B cell (primary cell): Measurements from ENCODE around the gene PML. TPM values are rescaled to one million over a fixed set of nuclear protein-coding genes. Genes with fewer than 3 reads are reported as not detected.
A peak's percentile ranks its signal among the peaks of the same experiment; 100 is the strongest.

ENCODE experiments used
- ATAC-seq: fragments of 200-7000 bp; cut with Tn5 transposase; one replicate; pipeline ENCODE4 v1.10.0; 2021; ENCODE audit warnings: low read depth, mild to moderate bottlenecking, moderate number of reproducible peaks, moderate library complexity
- CTCF ChIA-PET: fragments of 350-600 bp; sonication (Branson Sonifier 250); formaldehyde crosslinking; loops from one replicate; lab custom pipeline; 2021; ENCODE audit warnings: antibody characterized with exemption, inconsistent platforms; lab: Charles Lee
- POLR2A ChIA-PET: fragments of 350-600 bp; sonication (Branson Sonifier 250); formaldehyde crosslinking; loops from one replicate; lab custom pipeline; 2021; ENCODE audit warnings: antibody characterized with exemption; lab: Charles Lee
- DNase-seq: peaks from one replicate; pipeline ENCODE4 v3.0.0; 2013
- H2AFZ ChIP-seq: 2 replicates; pipeline ENCODE4 v1.6.1; 2012; ENCODE audit warnings: mild to moderate bottlenecking, low read depth, low read length; ENCODE audit not compliant: insufficient read depth, poor library complexity, severe bottlenecking
- H3K27ac ChIP-seq, 2 donors: 1 replicate in 1 of 2; 2 replicates in 1 of 2; pipeline ENCODE4 v1.5.1; 2012 to 2013; ENCODE audit warnings: low read length in 2 of 2, mild to moderate bottlenecking in 2 of 2, moderate library complexity in 1 of 2
- H3K27me3 ChIP-seq, 4 experiments: fragments of 200-600 bp in 1 of 4; sonication (generic) in 1 of 4; replicated peaks in 1 of 4; 1 replicate in 2 of 4; 2 replicates in 2 of 4; pipeline versions ENCODE4 v1.6.1 to v1.7.0; 2013 to 2016; ENCODE audit warnings: low read length in 3 of 4, mild to moderate bottlenecking in 2 of 4, mixed read lengths in 1 of 4, moderate library complexity in 1 of 4; ENCODE audit not compliant: insufficient read depth in 4 of 4, control insufficient read depth in 3 of 4; ENCODE audit errors: control extremely low read depth in 1 of 4
- H3K36me3 ChIP-seq, 2 experiments: replicated peaks in 1 of 2; 1 replicate in 1 of 2; 2 replicates in 1 of 2; pipeline versions ENCODE4 v1.6.1 to v1.7.1; 2013; ENCODE audit warnings: low read length in 1 of 2; ENCODE audit not compliant: insufficient read depth in 2 of 2, control insufficient read depth in 1 of 2; ENCODE audit errors: control extremely low read depth in 1 of 2, extremely low read depth in 1 of 2
- H3K4me1 ChIP-seq, 2 donors: fragments of 200-600 bp in 1 of 2; sonication (generic) in 1 of 2; 1 replicate in 1 of 2; 2 replicates in 1 of 2; pipeline versions ENCODE4 v1.5.1 to v1.6.1; 2013 to 2017; ENCODE audit warnings: low read length in 2 of 2; ENCODE audit not compliant: control insufficient read depth in 2 of 2, insufficient read depth in 2 of 2
- H3K4me2 ChIP-seq: replicated peaks from 2 replicates; pipeline ENCODE3; 2012; ENCODE audit warnings: mild to moderate bottlenecking, low read depth, low read length; ENCODE audit not compliant: poor library complexity, severe bottlenecking
- H3K4me3 ChIP-seq, 5 experiments: fragments of 200-600 bp in 1 of 5; sonication (generic) in 1 of 5; 1 replicate in 3 of 5; 2 replicates in 2 of 5; pipeline versions ENCODE4 v1.5.1 to v1.7.0; 2011 to 2016; ENCODE audit warnings: low read length in 4 of 5, mild to moderate bottlenecking in 4 of 5, low read depth in 2 of 5, control low read depth in 1 of 5, moderate library complexity in 1 of 5; ENCODE audit not compliant: insufficient read depth in 1 of 5; ENCODE audit errors: control extremely low read depth in 1 of 5, extremely low read depth in 1 of 5
- H3K79me2 ChIP-seq: fragments of 200-600 bp; sonication (generic); one replicate; pipeline ENCODE4 v1.6.0; 2016; ENCODE audit warnings: low read length; ENCODE audit not compliant: control insufficient read depth, insufficient read depth
- H3K9ac ChIP-seq: fragments of 200-600 bp; sonication (generic); 2 replicates; pipeline ENCODE4 v1.6.1; 2017; ENCODE audit warnings: mild to moderate bottlenecking, low read length, moderate library complexity
- H3K9me3 ChIP-seq, 3 donors: one replicate each; pipeline versions ENCODE4 v1.6.1 to v1.7.1; 2013; ENCODE audit warnings: low read length in 2 of 3; ENCODE audit not compliant: control insufficient read depth in 2 of 3, insufficient read depth in 1 of 3; ENCODE audit errors: control extremely low read depth in 1 of 3
- H4K20me1 ChIP-seq: 2 replicates; pipeline ENCODE4 v1.6.0; 2012; ENCODE audit warnings: mild to moderate bottlenecking, low read length; ENCODE audit not compliant: insufficient read depth, control insufficient read depth, poor library complexity, severe bottlenecking
- H3K27ac Mint-ChIP-seq: one replicate; pipeline ENCODE4 v1.8.0; 2021; ENCODE audit warnings: mixed read lengths
- H3K27me3 Mint-ChIP-seq: one replicate; pipeline ENCODE4 v1.8.0; 2021; ENCODE audit warnings: mixed read lengths
- H3K4me1 Mint-ChIP-seq: one replicate; pipeline ENCODE4 v1.8.0; 2021; ENCODE audit warnings: mixed read lengths
- H3K4me3 Mint-ChIP-seq: one replicate; pipeline ENCODE4 v1.8.0; 2021; ENCODE audit warnings: mixed read lengths
- H3K9me3 Mint-ChIP-seq: one replicate; pipeline ENCODE4 v1.8.0; 2022; ENCODE audit warnings: mixed read lengths; ENCODE audit not compliant: insufficient read depth
- EZH2 ChIP-seq: IDR thresholded peaks from 2 replicates; pipeline ENCODE4 v1.6.1; 2012; ENCODE audit warnings: borderline replicate concordance, low read depth, mild to moderate bottlenecking, moderate library complexity, low read length; ENCODE audit not compliant: insufficient read depth, poor library complexity, severe bottlenecking
- WGBS: methylation state at CpG from one replicate; pipeline ENCODE4 v1.1.5; 2013; ENCODE audit warnings: missing lambda C conversion rate; ENCODE audit not compliant: insufficient coverage; 5-methylcytosine and 5-hydroxymethylcytosine counted together
- intact Hi-C: fragments of 100-400 bp; cut with micrococcal nuclease; formaldehyde crosslinking; loops from one replicate; pipeline ENCODE4 v1.10.0; 2022
- polyA plus RNA-seq: library from polyadenylated mRNA; depleted of rRNA; stranded (reverse); fragments of >200 nt; gene quantifications from 2 replicates; pipeline ENCODE4 v1.2.3, GENCODE V29; 2012
- total RNA-seq, 2 donors: library from RNA; stranded (reverse); fragments of 120-200 nt in 1 of 2; gene quantifications; 1 replicate in 1 of 2; 2 replicates in 1 of 2; pipeline versions ENCODE4 v1.2.3 to v1.2.4, GENCODE V29; 2013 to 2022
- TF ChIP-seq, protein P1 (sequence below): fragments of 200-600 bp; IDR thresholded peaks from one replicate; pipeline ENCODE4 v1.8.0; 2022; ENCODE audit warnings: antibody characterized with exemption, mild to moderate bottlenecking

Gene PML
- total and polyA plus RNA-seq, 2 donors (not counting 1 experiment from before 2014, with no cell fraction given), result 59.2 to 66.3 TPM

DNA sequence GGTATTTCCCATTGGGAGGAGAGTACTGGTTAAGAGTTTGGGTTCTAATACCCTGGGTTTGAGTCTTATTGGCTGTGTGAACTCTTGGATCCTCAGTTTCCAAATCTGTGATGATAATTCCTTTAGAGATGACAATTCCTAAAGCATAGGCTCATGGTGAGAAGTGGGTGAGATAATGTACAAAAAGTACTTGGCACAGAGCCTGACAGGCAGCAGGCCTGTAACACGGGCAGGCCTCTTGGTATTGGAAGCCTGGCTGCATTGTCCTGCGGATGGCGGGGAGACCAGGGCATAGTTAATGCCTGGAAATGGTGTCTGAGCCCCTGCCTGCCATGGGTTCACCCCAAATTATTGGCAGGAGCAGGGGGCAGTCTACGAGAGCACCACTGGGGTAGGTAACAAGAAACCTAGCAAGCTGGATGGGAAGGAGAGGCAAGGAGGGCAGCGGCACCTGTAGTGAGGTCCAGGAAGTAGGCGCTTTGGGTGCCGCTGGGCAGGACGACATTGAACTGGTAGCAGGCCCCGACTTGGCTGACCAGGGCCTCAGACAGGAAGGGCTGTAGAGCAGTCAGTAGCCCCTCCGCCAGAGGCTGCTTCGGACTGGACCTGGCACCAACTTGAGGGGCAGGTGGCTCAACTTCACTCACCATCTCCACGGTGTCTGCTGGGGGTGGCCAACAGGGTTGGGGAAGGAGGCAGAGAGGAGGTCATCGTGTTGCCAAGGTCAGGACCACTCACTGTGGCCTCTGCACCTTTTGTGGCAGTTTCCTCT lies 10.1 kb upstream of the PML start:
- no peak overlapping the region for H2AFZ ChIP-seq

More for the DNA sequence above, 10.1 kb upstream of the PML start:
- ChIA-PET CTCF (interaction anchor here (1.1 to 1.3 kb wide), 3 partner anchors 9 to 11 kb away, joined by 3 to 4 read pairs (median 3); partner anchors contain the start of gene PML), POLR2A (no interaction called here)
- Histone ChIP-seq H3K9ac (no peak overlapping the region), H4K20me1 (no peaks in the 10 kb centered on the region), H3K27ac (peak overlapping the region; percentile 34 to 41), H3K27me3 (no peaks in the 10 kb centered on the region), H3K79me2 (peaks cover 8% of the 10 kb centered on the region), H3K9me3 (no peaks in the 10 kb centered on the region), H3K4me1 (peaks cover 44 to 56% of the 10 kb centered on the region in 2 donors), H3K36me3 (no peaks in the 10 kb centered on the region), H3K4me3 (no peak overlapping the region), H3K4me2 (peak overlapping the region; percentile 46)
- H3K27me3 Mint-ChIP-seq, result no peaks in the 10 kb centered on the region
- no peaks in the 10 kb centered on the region for H3K9me3 Mint-ChIP-seq
- DNase-seq (no peak), ATAC-seq (no peak)
- no peak for TF ChIP-seq EZH2
- TF ChIP-seq, protein P1, sequence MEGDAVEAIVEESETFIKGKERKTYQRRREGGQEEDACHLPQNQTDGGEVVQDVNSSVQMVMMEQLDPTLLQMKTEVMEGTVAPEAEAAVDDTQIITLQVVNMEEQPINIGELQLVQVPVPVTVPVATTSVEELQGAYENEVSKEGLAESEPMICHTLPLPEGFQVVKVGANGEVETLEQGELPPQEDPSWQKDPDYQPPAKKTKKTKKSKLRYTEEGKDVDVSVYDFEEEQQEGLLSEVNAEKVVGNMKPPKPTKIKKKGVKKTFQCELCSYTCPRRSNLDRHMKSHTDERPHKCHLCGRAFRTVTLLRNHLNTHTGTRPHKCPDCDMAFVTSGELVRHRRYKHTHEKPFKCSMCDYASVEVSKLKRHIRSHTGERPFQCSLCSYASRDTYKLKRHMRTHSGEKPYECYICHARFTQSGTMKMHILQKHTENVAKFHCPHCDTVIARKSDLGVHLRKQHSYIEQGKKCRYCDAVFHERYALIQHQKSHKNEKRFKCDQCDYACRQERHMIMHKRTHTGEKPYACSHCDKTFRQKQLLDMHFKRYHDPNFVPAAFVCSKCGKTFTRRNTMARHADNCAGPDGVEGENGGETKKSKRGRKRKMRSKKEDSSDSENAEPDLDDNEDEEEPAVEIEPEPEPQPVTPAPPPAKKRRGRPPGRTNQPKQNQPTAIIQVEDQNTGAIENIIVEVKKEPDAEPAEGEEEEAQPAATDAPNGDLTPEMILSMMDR, result no peak
- WGBS, result 73% methylated on average over 11 of the region's 13 CpGs
- peaks cover 62% of the 10 kb centered on the region for H3K4me1 Mint-ChIP-seq
- intact Hi-C loops, result no loop called here
- H3K4me3 Mint-ChIP-seq, result peak overlapping the region; percentile 49
- H3K27ac Mint-ChIP-seq, result peak overlapping the region; percentile 70
